Activated CD8-positive, alpha-beta memory T cell treated with anti-CD3 and anti-CD28 coated beads, Interleukin-2, amount 50 U/mL, for 24 hours (primary cell): Measurements from ENCODE around the gene PCNX3.

Experiments used
- DNase-seq: peaks from one replicate; pipeline ENCODE4 v3.0.0-alpha.2; 2020; ENCODE audit errors: extremely low read depth

Gene PCNX3

DNA sequence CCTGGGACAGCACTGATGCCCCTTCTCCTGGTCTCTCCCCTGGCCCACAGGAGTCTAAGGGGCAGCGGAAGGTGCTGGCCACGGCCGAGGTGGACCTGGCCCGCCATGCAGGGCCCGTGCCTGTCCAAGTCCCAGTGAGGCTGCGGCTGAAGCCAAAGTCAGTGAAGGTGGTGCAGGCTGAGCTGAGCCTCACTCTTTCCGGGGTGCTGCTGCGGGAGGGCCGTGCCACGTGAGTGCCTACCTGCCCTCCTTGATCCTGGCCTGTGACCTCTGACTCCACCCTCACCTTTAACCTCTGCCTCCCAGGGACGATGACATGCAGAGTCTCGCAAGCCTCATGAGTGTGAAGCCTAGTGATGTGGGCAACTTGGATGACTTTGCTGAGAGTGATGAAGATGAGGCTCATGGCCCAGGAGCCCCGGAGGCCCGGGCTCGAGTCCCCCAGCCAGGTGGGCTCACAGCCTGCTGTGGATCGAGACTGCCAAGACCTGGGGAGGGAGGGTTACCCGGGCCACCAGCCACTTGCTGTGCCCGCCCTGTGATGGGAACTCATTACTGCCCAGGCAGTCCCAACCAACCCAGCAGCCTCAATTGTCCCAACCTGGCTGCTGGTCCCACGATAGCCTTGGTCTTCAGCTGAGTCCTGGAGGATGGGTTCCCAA, 35.4 kb upstream of the PCNX3 start:
- no peak for DNase-seq

DNA sequence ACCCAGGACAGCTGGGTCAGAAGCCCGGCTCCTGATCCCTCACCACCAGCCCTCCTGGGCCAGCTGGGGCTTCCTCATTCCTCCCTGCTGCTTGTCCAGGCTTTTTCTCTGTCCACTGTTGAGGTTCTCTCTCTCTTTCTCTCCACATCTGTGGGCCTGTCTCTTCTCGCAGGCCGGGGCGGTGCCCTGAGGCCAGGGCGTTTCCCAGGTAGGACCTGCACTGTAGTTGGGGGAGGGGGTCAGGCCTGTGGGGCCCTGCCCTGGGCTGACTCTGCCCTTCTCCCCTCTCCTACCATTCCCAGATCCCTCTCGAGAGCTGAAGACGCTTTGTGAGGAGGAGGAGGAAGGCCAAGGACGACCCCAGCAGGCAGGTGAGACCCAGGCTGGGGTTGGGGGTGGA, 34.8 kb upstream of the PCNX3 start:
- no peak for DNase-seq

DNA sequence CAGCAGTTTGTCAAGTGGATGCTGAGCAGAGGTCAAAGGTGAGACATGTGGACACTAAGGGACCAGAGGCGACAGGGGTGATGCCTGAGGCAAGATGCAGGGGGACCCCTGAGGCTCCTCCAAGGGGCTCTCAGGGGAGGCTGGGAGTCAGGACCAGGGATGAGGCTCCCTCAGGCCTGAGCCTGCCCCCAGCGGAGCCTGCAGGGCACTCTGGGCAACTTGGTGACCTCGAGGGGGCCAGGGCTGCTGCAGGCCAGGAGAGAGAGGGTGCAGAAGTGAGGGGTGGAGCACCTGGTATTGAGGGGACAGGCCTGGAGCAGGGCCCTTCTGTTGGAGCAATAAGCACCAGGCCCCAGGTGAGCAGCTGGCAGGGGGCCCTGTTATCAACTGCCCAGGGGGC, 33.6 kb upstream of the PCNX3 start:
- DNase-seq, result no peak

DNA sequence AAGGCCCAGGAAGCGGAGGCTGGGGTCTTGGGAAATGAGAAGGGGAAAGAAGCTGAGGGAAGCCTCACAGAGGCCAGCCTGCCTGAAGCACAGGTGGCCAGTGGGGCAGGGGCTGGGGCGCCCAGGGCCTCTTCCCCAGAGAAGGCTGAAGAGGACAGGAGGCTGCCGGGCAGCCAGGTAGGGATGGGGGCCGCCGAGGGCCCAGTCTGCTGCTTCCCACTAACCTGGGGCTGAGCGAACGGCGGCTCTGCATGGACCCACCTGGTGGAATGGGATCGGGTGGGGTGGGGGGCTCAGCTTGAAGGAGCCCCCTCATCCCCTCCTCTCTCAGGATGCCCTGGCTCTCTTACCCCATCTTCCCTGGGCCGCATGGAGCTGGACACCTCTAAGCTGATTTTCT, 32.0 kb upstream of the PCNX3 start:
- DNase-seq, result no peak

DNA sequence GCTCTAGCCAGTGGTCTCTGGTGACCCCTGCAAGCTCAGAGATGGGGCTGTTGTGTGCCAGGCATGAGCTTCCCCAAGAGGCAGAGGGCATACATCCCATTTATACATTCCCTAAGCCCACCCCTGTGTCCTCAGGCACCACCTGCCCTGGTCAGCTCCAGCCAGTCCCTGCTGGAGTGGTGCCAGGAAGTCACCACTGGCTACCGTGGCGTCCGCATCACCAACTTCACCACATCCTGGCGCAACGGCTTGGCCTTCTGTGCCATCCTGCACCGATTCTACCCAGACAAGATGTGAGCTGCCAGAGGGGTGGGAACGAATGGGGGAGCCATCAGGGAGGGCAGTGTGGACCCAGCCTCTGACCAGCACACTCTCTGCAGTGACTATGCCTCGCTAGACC, 31.5 kb upstream of the PCNX3 start:
- DNase-seq, result no peak

DNA sequence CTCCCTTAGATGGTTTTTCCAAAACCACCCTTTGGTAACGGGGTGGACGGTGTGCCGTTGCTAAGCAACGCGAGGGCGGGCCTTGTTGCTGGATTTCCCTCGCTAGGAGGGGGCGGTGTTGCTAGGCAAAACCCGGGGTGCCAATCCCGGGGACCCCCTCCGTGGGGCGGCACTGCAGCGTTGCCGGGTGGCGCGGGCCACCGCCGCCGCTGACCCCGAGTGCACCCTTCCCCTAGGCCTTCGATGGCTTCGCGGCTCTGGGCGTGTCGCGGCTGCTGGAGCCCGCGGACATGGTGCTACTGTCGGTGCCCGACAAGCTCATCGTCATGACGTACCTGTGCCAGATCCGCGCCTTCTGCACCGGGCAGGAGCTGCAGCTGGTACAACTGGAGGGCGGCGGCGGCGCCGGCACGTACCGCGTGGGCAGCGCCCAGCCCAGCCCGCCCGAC, 30.8 kb upstream of the PCNX3 start:
- no peak for DNase-seq

DNA sequence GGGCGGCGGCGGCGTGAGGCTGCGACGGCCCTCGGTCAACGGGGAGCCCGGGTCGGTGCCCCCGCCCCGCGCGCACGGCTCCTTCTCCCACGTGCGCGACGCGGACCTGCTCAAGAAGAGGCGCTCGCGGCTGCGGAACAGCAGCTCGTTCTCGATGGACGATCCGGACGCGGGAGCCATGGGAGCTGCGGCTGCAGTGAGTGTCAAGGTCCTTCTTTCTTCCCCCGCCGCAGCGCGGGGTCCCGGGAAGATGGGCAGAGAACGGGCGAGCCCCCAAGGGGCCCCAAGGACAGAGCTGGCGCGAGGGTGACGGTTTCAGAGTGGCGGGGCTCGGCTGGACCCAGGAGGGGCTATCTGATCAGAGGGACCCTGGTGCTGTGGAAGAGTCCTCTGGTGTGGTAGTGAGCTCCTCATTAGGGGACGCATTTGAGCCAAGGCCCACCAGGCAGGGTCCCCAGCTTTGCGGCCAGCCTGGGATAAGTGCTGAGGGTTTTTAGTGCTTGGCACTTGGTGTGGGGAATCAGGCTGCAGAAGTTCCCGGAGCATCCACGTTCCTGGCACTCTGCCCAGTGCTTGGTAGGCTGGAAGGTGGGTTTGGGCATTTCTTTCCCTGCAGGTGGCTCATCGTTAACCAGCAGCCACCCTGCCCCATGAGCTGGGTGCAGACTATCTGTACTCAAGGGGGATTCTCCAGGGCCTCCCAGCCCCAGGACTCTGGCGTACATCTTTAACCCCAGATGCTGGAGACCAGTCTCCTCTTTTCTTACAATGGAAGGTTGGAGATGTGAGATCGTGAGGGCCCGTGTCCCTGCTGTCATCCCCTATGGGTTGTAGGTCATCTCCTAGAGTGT, 30.0 kb upstream of the PCNX3 start:
- no peak for DNase-seq

DNA sequence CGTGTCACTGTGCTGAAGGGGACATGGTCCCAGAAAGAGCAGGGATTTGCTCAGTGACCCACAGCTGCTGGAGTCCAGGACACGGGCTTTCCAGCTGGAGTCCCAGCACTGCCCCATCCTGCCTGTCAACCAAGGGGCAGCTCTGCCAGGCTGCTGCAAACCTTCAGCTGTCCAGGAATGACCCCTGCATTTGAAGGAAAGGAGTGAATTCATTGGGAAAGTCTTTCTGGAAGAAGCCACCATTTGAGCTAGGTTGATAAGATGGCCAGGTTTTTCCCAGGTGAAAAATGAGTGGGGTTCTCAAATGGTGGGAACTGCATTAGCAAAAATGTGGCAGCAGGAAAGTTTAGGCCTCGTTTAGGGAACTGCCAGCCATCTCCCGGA, 29.3 kb upstream of the PCNX3 start:
- DNase-seq, result no peak

DNA sequence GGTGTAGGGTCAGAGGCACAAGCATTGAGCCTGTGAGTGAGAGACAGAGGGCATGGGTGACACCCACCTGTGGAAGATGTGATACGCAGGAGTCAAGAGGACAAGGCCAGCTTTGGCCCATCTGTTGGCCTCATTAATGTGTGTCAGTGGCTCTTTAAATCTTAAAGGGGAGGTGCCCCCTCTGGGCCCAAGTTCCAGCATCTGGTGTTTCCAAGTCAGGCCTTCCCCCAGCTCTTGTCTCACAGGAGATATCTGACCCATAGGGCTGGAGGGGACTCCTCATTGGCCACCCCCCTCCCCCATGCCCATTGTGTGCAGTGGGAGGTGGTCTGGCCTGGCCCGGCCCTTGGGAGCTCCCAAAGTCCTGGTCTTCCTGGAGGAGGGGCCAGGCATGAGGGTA, 28.9 kb upstream of the PCNX3 start:
- no peak for DNase-seq

DNA sequence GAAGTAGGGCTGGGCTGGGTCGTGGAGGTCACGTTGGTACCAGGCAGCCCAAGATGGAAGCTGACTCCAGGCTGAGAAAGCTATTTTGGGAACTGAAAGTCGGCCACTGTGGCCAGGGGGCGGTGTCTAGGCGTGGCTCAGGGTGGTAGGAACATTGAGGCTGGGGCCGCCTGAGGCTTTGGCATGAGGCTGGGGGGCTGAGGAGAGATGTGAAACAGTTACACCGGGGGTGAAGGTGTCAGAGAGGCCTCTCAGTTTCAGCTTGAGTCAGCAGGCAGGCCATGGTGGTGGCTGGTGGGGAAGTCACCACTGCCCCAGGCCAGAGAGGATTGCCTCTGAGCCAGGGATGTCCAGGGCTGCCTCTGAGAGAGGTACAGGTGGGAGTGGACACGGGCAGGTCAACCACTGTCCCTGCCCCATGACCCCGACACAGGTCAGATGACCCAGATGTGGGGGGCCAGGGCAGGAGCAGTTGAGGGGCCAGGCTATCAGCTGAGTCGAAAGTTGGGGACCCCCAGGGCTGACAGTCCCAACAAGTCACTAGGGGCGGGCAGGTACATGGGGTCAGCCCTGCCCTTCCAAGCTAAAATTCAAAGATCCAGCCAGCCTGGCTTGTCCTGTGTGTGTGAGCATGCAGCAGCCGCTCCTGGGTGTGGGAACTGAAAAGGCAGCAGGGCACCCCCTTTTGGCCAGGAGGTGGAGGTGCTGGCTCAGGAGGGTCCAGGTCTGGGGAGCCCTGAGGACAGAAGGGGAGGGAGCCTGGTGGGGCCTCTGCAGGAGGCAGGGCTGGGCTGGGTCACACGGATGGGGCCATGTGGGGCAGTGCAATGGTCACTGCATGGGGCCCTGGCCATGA, 27.1 kb upstream of the PCNX3 start:
- peak; percentile 51 for DNase-seq

DNA sequence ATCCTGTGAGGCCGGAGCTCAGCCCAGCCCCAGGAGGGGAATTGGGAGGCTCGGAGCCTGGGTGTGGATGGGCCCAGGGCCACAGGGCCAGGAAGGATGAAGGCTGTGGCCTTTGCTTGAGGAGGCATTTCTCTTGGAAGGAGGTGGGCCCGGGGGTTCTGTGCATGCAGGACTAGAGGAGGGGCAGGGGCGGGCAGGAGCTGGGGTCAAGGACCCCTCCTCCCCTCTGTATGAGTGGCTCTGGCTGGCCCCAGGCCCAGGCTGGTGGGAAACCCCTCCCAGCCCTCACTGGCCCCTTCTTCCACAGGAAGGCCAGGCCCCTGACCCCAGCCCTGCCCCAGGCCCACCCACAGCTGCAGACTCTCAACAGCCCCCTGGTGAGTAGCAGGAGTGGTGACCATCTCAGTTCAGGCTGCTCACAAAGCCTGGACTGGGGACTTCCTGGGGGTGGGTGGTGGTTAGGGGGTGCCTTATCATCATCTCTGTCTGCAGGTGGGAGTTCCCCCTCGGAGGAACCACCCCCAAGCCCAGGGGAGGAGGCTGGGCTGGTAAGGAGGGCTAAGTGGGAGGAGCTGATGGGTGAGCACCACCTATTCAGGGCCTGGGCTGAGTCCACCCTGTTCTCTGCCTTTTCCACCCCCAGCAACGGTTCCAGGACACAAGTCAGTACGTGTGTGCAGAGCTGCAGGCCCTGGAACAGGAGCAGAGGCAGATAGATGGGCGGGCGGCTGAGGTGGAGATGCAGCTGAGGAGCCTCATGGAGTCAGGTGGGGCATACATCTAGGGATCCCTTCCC, 25.9 kb upstream of the PCNX3 start:
- no peak for DNase-seq

DNA sequence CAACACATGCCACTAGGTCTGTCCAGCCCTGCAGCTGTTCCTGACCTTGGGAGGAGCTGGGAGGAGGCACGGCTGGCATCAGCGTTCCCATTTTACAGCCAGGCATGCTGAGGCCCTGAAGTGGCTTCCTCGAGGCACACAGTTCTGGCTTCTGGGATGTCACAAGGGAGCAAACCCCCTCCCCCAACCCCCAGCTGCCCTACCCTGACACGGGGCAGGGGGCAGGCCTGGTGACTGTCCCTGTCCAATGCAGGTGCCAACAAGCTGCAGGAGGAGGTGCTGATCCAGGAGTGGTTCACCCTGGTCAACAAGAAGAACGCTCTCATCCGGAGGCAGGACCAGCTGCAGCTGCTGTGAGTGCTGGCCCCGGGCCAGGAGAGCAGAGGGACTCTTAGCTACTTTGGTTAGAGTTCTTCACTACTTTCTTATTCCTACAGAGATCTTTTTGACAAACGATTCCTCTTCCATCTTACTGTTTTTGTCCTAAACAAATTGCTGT, 25.3 kb upstream of the PCNX3 start:
- DNase-seq, result no peak

DNA sequence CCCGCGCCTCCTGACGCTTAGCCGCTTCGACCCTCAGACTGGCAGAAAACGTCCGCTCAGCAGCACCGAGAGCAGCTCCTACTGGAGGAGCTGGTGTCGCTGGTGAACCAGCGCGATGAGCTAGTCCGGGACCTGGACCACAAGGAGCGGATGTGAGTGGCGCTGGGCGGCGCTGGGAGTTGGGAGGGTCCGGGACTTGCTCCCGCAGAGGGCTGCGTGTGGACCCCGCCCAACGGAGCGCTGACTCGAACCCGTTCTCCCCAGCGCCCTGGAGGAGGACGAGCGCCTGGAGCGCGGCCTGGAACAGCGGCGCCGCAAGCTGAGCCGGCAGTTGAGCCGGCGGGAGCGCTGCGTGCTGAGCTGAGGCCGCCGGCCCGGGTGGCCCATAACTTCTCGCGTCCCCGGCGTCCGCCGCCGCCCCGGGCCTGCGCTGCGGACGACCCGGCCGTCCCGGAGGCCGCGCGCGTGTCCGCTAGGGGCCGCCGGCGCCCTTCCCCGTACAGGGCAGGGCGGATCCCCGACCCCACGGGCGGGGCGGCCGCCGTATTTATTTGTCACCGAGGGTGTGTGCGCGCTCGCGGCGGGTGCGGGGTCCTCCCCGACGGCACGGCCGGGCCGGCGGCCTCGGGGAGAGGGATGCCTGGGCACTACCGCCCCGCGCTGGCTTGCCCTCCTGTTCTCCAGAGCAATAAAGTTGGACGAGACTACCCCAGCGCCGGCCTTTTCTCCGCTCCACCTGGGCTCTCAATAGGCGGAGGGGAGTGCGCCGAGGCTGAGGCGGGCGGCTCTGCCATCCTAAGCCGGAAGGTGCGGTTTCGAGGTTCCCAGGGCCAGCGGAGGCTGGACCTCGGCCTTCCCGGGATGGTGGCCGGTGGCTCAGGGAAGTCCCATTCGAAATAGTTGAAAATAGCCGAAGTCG, 23.4 kb upstream of the PCNX3 start:
- no peak for DNase-seq

DNA sequence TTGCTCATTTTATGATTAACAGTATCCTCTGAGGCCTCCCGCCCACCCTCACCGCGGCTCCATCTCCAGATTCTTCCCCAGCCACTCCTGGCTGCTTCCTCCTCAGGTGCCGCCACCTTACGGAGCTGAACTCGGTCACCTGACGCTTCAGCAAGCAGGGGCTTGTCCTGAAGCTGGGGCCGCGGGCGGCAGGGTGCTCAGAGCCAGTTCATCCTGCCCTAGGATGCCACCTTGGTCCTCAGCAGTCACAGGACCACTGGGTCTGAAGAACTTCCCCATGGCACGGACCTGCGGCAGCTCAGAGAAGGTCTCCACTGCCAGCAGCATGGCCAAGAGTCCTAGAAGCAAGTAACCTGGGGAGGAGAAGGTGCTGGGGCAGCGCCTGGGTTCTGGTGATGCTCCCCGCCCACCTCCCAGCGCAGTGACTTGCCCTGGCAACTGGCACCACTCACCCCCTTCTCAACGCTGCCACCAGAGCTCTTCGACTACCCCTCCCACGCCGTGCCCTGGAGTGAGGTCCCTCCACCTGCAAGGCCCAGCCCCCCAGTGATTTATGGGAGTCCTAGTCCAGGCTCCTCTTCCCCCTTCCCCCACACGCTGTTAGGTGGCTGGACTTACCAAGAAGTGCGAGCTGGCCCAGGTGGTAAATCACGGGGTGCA, 22.6 kb upstream of the PCNX3 start:
- no peak for DNase-seq

DNA sequence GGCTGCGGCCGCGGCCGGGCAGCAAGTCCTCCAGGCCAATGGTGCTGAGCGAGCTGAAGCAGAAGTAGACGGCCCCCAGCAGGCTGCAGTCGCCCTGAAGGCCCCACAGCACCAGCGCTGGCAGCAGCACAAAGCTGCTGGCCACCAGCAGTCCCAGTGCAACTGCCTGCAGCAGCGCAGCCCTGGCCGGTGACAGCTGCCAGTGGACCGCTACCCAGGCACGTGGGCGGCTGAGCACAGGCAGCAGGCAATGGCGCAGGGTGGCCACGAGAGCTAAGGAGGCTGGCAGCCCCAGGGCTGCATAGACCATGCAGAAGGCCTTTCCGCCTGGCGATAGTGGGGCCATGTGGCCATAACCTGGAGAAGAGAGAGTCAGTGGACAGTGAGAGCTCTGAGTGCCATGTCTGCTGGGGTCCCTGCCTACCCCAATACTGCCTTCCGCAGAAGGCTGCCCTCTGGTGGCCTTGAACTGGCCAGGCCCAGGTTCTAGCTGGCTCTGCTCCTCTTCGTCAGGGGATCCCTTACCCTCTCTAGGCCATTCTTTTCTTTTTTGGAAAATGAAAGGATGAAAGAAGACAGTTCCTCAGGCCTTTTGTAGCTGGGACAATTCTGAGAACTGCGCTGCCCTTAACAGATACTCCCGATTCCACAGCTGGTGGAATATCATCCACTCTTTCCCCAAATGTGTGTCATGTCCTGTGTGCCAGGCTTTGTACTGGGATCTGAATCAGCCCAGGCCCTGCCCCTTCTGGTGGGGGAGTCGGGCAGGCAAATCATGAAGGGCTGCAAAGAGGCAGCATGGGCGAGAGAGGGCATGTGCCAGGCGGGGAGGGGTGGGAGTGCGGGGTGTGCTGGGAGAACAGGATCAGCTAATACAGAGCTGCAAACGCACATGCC, 21.8 kb upstream of the PCNX3 start:
- DNase-seq, result no peak

DNA sequence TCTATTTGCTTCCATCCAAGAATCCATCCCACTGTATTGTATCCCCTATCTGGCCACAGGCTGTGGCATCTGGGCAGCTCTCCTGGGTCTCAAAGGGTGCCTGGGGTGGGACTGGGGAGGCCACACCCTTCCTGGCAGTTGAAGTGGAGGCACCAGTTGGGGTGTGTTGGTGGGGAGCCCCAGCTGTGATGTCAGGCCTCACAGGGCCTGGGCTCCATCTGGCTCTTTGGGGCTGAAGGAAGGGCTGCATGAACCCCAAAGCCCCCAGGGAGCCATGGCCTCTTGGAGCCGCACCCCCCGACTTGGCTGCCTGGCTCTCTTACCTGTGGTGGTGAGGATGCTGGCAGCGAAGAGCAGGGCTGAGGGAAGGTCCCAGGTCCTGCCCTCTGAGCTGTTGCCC, 20.4 kb upstream of the PCNX3 start:
- DNase-seq, result no peak

DNA sequence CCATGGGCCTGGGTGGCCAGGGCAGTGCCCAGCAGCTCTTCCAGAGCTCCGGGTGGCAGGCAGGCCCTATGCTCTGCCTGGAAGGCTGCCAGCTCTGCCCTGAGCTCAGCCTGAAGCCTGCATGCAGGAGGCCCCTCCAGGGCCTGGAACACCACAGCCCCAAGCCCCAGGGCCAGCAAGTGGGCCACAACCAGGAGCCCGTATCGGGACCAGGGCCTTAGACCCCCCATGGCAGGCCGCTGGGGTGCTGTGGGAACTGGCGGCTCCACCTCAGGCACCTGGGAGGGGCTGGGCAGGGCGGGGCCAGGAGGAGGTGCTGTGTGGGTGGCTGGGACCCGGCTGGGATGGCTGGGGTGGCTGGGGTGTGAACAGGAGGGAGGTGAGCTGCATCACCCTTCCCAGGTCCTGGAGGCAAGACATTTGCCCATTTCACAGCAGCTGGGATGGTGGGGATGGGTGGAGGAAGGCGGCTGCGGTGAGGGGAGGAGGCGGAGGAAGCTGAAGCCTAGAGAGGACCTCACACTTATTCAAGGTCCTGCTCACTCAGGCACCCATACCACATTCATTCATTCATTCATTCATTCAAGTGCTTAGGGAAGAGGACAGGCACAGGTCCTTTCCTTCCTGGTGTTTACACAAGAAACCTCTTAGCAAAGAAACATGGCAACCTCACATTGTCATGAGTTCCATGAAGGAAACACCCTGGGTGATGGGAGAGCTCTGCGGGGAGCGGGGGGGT, 19.9 kb upstream of the PCNX3 start, which contains the start of gene KCNK7:
KCNK7 (minus strand) TSS at position 258 of the 739 bp plus-strand sequence; CDS start at position 230, 28 bp downstream.
- DNase-seq, result no peak

DNA sequence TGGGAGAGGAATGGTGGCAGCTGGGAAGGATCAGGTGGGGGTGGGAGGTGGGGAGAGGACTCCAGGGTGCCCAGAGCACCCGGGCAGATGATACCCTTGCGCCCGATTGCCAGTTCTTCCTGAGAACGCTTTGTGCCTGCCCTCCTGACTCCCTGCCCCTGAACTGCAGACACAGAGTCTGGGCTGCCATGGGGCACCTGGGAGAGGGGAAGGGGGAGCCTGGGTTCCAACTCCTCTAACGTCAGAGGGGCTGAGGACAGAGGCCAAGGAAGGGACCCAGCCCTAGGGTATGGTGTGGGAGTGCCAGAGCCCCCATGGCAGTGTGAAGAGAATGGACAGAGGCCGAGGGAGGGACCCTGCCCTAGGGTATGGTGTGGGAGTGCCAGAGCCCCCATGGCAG, 19.1 kb upstream of the PCNX3 start:
- no peak for DNase-seq
